GM18873 (cell line): ENCODE results near the gene GABBR2.

Experiments
- ATAC-seq: cut with Tn5 transposase; IDR thresholded peaks from one replicate; pipeline ENCODE4 v1.9.1; 2021; ENCODE audit warnings: mild to moderate bottlenecking, moderate library complexity, moderate number of reproducible peaks; ENCODE audit not compliant: unreplicated experiment, low FRiP score

Gene GABBR2

GRCh38 chr9:98391406-98391805 is 317.3 kb downstream of the GABBR2 start:
- ATAC-seq = no peak

GRCh38 chr9:98385751-98386150 is 323.0 kb downstream of the GABBR2 start:
- no peak for ATAC-seq

GRCh38 chr9:98383758-98384157 is 325.0 kb downstream of the GABBR2 start:
- no peak for ATAC-seq

GRCh38 chr9:98381311-98382103 is 327.2 kb downstream of the GABBR2 start:
- ATAC-seq = no peak

DNA sequence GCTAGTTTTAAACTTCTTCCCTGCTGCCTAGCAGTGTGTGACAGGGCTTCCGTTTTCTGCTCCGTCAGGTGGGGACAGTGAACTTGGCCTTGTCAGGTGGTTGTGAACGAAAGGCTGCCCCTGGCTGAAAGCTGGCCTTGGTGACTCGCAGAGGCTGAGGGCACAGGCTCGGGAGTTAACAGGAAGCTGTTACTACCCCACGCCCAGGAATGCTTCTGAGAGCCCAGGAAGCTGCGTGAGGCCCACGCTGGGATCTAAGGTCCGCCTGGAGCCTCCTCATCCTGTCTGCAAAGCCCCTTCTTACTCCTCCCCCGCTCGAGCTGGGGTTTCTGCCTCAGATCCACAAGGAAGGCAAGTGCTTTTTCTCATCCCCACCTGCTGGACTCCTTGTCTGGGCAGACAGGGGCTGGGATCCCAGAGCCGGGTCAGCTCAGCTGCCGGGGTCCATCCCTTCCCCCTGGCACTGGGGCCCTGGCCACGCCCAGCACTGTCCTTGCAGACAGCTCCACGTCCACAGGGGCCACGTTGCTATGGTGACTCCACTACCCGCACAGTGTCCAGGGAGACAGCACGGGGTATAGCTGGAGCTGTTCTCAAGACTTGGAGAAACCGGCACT is 328.6 kb downstream of the GABBR2 start:
- ATAC-seq = no peak

DNA sequence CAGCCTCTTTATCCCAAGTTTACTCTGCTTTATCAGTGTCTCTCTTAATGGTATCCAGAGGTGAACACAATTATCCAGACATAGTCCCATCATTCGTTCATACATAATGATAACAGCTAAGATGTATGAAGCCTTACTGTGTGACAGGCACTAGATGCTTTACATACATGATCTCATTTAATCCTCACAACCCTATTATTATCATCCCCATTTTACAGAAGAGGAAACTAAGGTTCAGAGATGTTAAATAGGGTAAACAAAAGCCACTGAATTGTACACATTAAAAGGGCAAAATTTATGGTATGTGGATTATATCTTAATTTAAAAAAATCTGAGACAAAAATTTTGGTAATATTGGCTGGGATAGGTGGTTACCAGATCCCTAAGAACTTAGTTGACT is 329.2 kb downstream of the GABBR2 start:
- ATAC-seq = no peak

- no peak for ATAC-seq
These were observed 329.9 kb downstream of the GABBR2 start for GRCh38 chr9:98378794-98379193.

- no peak for ATAC-seq
These were observed 330.4 kb downstream of the GABBR2 start for GRCh38 chr9:98378206-98378780.

GRCh38 chr9:98375138-98375726 is 333.5 kb downstream of the GABBR2 start:
- ATAC-seq = no peak

DNA sequence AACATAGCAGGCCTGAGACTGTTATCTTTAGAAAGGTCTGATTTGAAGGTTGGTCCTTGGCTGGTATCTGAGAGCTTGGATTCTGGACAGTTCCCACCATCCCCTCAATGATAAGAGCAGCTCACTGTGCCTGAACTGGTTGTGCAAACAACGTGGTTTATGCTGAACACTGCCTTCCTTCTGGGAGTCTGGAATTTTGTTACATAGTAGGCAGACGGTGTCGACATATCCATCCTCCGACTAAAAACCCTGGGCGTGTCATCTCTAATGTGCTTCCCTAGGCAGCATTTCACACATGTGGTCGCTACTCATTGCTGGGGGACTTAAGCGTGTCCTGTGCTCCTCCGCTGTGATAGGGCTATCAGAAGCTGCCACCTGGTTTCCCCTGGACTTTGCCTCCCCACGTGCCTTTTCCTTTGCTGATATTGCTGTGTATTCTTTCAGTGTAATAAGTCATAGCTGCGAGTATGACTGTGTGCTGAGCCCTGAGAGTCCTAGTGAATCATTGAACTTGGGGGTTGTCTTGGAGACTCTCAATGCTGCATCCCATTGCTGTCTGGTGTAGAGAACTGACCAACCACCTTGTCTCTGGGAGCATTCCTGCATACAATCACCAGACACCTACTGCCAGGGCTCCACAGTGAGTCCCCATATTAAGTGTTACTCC is 334.2 kb downstream of the GABBR2 start:
- ATAC-seq = no peak

GRCh38 chr9:98373609-98374008 is 335.1 kb downstream of the GABBR2 start:
- no peak for ATAC-seq

DNA sequence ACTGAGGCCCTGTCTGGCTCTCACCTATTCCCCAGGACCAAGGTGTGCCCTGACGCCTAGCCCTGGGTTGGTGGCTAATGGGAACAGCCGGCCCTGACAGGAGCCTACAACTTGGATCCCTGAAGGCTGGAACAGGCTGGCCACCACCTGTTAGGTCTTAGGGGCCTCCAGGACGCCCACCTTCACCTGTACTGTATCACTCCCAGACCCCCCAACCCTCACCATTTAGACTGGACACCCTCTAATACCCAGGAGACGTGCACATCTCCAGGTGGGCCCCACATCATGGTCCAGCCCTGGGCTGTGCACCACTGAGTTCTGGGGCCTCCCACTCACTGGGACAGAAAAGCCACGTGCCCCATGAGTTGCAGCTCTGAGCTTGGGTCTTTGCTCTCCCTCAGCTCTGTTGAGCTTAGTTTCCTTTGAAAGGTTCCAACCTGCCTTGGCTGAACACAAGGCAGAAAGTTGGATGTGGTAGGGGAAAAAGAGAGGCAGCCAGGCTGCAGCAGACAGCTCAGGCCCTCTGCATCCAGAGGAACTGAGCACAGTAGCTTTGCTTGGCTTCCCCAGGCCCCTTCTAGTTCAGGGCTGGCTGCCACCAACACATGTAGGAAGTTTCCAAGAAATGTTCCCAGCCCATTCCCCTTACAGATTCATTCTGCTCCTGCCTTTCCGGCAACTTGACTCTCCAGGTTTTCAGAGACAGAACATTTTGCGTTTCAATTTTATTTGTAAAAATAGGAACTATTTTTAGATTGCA is 336.5 kb downstream of the GABBR2 start:
- ATAC-seq = no peak

- no peak for ATAC-seq
These were observed 337.8 kb downstream of the GABBR2 start for GRCh38 chr9:98370976-98371315.

DNA sequence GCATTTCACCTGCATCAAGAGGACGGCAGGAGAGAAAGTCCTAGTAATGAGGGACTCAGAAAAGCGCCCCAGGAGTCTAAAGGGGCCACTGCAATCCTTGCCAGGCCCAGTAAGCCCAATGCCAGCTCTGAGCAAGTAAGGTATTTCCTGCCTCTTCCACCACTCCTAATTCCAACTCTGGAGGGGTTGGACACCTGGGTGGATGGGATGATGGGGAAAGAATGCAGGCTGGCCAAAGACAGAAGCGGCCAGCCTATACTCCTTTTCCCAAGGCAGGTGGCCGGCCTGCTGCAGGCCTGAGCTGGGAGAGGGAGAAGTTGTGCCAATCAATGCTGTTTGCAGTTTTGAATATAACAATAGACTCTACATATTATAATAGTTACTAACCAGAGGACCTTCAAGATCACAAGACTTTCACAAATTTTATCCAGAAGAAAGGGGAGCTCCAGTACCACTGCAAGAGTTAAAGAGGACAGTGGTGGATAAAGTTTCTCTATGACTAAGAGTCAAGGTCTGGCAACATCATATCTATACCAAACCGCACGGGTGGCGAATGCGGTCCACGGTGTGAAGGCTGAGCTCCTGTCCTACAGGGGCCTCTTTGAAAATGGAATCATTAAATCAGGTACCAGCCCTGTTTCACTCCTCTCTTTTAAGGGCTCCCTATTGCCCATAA is 338.3 kb downstream of the GABBR2 start:
- ATAC-seq = no peak

DNA sequence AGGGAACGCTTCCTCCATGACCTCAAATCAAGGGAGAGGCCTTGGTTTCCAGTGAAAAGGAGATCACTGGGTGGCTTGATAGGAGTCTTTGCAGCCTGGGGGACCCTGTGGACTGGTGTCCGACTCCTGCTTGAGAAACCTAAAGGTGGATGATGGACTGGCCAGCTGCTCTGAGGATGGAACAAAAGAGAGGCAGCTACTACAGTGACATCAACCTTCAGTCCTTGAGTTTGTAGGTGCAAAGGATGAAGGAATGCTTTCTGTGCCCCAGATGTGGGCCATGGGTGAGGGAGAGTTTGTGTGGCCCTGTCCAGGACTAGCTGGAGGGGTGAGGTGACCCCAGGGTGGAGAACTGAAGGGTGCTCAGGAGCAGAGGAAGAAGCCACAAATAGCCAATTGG is 338.8 kb downstream of the GABBR2 start:
- ATAC-seq = no peak

DNA sequence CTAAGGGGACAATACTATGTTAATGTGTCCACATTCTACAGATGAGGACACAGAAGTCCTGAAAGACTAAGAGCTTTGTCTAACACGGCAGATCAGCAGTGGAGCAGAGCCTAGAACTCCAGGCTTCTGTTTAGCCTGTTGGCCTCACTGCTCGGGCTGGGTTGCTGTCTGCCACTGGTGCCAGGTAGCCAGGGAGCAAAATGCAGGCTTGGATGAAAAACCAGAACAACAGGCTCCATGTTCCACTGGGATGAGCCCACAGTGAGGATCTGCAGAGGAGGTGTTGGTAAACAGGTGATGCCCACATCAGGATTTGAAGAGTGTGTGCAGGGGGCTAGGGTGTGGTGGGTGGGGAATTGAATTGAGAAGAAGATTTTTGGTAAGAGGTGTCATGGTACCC is 339.3 kb downstream of the GABBR2 start:
- ATAC-seq = no peak

GRCh38 chr9:98369066-98369425 is 339.7 kb downstream of the GABBR2 start:
- no peak for ATAC-seq

GRCh38 chr9:98368366-98369065 is 340.2 kb downstream of the GABBR2 start:
- no peak for ATAC-seq

GRCh38 chr9:98367923-98368322 is 340.8 kb downstream of the GABBR2 start:
- ATAC-seq = no peak
